Measurements from ENCODE around the gene CHPT1.

GRCh38 chr12:101738920-101739665 lies 41.7 kb downstream of the CHPT1 start, which contains the start of gene SYCP3:
- TF ChIP-seq CTCF (IDR thresholded peaks at IDR 0.05) (no peak), EZH2 (IDR thresholded peaks at IDR 0.05) (no peak), EZH2phosphoT487 (IDR thresholded peaks at IDR 0.05) (no peak)
